ENCODE data around the gene NPHS1. TPM values are rescaled to one million over a fixed set of nuclear protein-coding genes. Genes with fewer than 3 reads are reported as not detected.
"Not testable (repeated sequence)": the region's sequence is repeated elsewhere in the genome, so short reads cannot be mapped to it uniquely, and the experiment has no call there.

NPHS1 gene
- total RNA-seq, 1 experiment from 2014 or later, result not detected

GRCh38 chr19:35871611-35872010, 19.3 kb upstream of the NPHS1 start:
- TF ChIP-seq CTCF (conservative IDR thresholded peaks at IDR 0.05; ENCODE audit: low read depth, low read length) (no peak), EZH2 (IDR thresholded peaks at IDR 0.05; ENCODE audit: low read length, unreplicated experiment) (no peak), EZH2phosphoT487 (IDR thresholded peaks at IDR 0.05; ENCODE audit: borderline replicate concordance, low read length) (no peak)
- Histone ChIP-seq H3K9ac (ENCODE audit: low read length) (no peak overlapping the region), H3K4me2 (ENCODE audit: low read length) (no peak overlapping the region), H3F3A (ENCODE audit: low read length, unreplicated experiment) (no peaks in the 10 kb centered on the region), H3K27me3 (ENCODE audit: low read length) (no peaks in the 10 kb centered on the region), H3K9me3 (ENCODE audit: low read length) (no peaks in the 10 kb centered on the region), H4K20me1 (ENCODE audit: low read length) (no peaks in the 10 kb centered on the region), H3K79me2 (ENCODE audit: low read length) (no peaks in the 10 kb centered on the region), H3K27ac (ENCODE audit: low read length) (no peak overlapping the region), H3K4me3 (ENCODE audit: low read length) (no peak overlapping the region), H2AFZ (ENCODE audit: low read length) (no peak overlapping the region), H3K9me2 (replicated peaks; ENCODE audit: low read length) (no peaks in the 10 kb centered on the region), H3K4me1 (ENCODE audit: insufficient read depth, low read length) (peaks cover 7% of the 10 kb centered on the region; the same call in 1 of the 2 replicates), H3K36me3 (ENCODE audit: low read depth, low read length) (no peaks in the 10 kb centered on the region)
- ChIA-PET POLR2A (ENCODE audit: unreplicated experiment) (no interaction called here), CTCF (no interaction called here)
- DNase-seq (no peak), ATAC-seq (no peak)
- BruUV-seq (replicated peaks), result no TSS peak
- intact Hi-C loops (cut with micrococcal nuclease), result no loop called here

- ChIA-PET POLR2A (ENCODE audit: unreplicated experiment) (no interaction called here), CTCF (no interaction called here)
- Histone ChIP-seq H3K4me2 (ENCODE audit: low read length) (no peak overlapping the region), H3K9me3 (ENCODE audit: low read length) (no peaks in the 10 kb centered on the region), H3K4me3 (ENCODE audit: low read length) (no peak overlapping the region), H4K20me1 (ENCODE audit: low read length) (no peaks in the 10 kb centered on the region), H3K4me1 (ENCODE audit: insufficient read depth, low read length) (peaks cover 7% of the 10 kb centered on the region; the same call in 1 of the 2 replicates), H3K27me3 (ENCODE audit: low read length) (no peaks in the 10 kb centered on the region), H3K36me3 (ENCODE audit: low read depth, low read length) (no peaks in the 10 kb centered on the region), H3K9me2 (replicated peaks; ENCODE audit: low read length) (no peaks in the 10 kb centered on the region), H3K79me2 (ENCODE audit: low read length) (no peaks in the 10 kb centered on the region), H3K27ac (ENCODE audit: low read length) (no peak overlapping the region), H3K9ac (ENCODE audit: low read length) (no peak overlapping the region), H3F3A (ENCODE audit: low read length, unreplicated experiment) (no peaks in the 10 kb centered on the region), H2AFZ (ENCODE audit: low read length) (no peak overlapping the region)
- intact Hi-C loops (cut with micrococcal nuclease), result no loop called here
- DNase-seq, result no peak
- ATAC-seq, result no peak
- TF ChIP-seq EZH2phosphoT487 (IDR thresholded peaks at IDR 0.05; ENCODE audit: borderline replicate concordance, low read length) (no peak), EZH2 (IDR thresholded peaks at IDR 0.05; ENCODE audit: low read length, unreplicated experiment) (no peak)
- BruUV-seq (replicated peaks), result no TSS peak
Measured at GRCh38 chr19:35870798-35871197, 18.5 kb upstream of the NPHS1 start.

DNA sequence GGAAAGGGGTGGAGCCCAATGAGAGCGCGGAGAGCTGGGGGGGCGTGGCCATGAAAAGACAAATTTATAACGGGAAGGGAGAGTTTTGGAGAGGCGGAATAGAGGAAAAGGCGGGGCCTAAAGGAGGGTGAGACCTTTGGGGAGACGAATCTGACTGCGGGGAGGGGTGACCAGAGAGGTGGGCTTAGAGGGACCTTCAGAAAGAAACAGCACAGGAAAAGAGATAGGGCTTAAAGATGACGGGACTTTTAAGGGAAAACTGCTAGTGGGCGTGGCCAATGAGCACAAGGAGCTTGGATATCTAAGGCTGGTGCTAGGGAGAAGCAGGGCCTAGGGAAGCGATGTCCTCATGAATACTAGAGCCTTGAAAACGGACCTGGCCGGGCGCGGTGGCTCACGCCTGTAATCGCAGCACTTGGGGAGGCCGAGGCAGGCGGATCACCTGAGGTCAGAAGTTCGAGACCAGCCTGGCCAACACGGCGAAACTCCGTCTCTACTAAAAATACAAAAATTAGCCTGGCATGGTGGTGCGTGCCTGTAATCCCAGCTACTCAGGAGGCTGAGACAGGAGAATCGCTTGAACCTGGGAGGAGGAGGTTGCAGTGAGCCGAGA, 17.9 kb upstream of the NPHS1 start:
- Histone ChIP-seq H2AFZ (ENCODE audit: low read length) (peak overlapping the region; percentile 71; the same call in 1 of the 2 replicates), H3K4me3 (ENCODE audit: low read length) (peak overlapping the region; percentile 49; the same call in 1 of the 2 replicates), H3K4me2 (ENCODE audit: low read length) (peak overlapping the region; percentile 84)
- DNase-seq; CTCF ChIA-PET; H3K27me3 ChIP-seq (ENCODE audit: low read length); intact Hi-C loops (cut with micrococcal nuclease); H4K20me1 ChIP-seq (ENCODE audit: low read length); H3K79me2 ChIP-seq (ENCODE audit: low read length); H3K9me2 ChIP-seq (replicated peaks; ENCODE audit: low read length); H3K36me3 ChIP-seq (ENCODE audit: low read depth, low read length); H3K27ac ChIP-seq (ENCODE audit: low read length); POLR2A ChIA-PET (ENCODE audit: unreplicated experiment); H3F3A ChIP-seq (ENCODE audit: low read length, unreplicated experiment); BruUV-seq (replicated peaks); H3K9me3 ChIP-seq (ENCODE audit: low read length); ATAC-seq; H3K4me1 ChIP-seq (ENCODE audit: insufficient read depth, low read length); H3K9ac ChIP-seq (ENCODE audit: low read length): not testable (repeated sequence)

Data from PC-3 (cell line).